Right lobe of liver (tissue), 4 donors: ENCODE results near the gene UBE2E2.

ENCODE experiments used
- CTCF ChIP-seq, 4 donors: fragments of 200-600 bp in 3 of 4; fragments of 450-650 bp in 1 of 4; IDR thresholded peaks; one replicate each; pipeline versions ENCODE4 v1.5.1 to v1.8.0; 2016 to 2022; ENCODE audit warnings: antibody characterized with exemption in 4 of 4, mild to moderate bottlenecking in 2 of 4
- POLR2A ChIP-seq: fragments of 450-650 bp; IDR thresholded peaks from one replicate; pipeline ENCODE4 v1.6.1; 2017; ENCODE audit warnings: antibody characterized with exemption, mild to moderate bottlenecking
- donor health status: DM: no; HTN: no; CAD: no.
- donor health status: DM: no; HTN: no; CAD: no.
- donor health status: DM: no; HTN: yes; CAD: no.

DNA sequence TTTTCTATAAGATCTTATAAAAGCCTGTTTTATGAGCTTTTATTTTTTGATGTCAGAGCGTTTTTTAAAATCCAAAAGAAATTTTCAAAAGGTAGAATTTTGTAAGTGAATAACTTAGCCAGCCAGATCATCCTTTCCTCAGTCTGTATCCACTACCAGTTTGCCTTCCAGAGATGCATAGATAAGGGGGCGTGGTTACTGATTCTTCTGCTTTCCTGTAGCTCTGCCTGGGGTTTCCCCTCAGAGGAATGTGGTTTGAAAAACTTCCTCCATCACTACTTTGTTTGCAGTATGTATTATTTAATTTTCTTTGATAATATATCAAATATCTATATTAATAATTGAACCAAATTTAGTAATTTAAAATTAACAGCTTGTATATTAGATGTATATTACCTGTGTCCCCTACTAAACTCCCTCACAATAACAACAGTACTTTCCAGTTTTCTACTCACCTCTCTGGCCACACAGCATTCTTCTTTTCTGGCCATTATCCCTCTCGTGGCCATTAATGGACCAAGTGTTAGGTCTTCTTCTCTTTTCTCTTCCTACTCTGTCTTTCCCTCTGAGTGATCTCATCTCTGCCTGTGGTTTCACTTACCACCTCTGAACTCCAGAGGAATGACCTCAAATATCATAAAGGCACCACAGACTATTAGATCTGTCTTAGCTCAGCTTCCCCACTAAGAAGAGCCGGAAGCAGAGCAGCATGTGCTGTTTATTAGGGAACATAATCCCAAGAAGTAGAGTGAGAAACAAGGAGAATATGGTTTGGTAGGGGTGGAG, 239.7 kb downstream of the UBE2E2 start:
- TF ChIP-seq CTCF (IDR thresholded peaks at IDR 0.05) (no peak), POLR2A (no peak)
